Limb (tissue), 2 donors: Measurements from ENCODE around the gene PPP2R5C.

ENCODE experiments used
- DNase-seq, 2 donors: peaks; one replicate each; pipeline ENCODE4 v3.0.0-alpha.2; 2016; ENCODE audit errors: extremely low spot score in 2 of 2

PPP2R5C gene

DNA sequence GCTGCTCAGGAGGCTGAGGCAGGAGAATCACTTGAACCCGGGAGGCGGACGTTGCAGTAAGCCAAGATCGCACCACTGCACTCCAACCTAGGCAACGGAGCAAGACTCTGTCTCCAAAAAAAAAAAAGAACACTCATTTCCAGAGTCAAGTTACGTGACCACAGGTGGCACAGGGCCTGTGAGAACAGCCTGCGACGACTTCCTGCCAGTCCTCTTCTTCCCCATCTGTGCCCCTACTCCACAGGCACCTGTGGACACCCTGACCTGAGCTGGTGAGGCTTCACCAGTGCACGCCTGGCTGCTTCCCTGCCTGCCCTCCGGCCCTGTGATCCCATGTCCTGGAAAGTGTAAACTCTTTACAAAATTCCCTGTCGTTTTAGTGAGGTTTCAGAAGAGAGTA lies 77.7 kb downstream of the PPP2R5C start:
- DNase-seq = no peak

DNA sequence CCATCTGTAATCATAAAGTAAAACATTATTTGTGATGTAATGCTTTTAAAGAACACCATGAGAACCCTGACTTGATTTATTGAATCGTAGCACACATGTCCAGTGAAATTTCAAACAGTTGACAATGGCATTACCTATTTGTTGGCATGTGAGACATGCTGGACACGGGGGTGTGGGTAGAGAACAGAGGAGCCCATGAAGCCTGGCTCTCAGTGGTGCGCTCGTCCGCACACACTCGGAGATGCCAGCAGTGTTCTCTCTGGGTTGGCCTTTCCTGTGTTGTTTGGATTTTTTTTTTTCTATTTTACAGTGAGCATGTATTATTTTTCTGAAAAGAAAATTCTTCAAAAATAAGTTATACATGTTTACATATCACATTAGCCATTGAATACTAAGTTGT lies 78.2 kb downstream of the PPP2R5C start:
- no peak for DNase-seq

DNA sequence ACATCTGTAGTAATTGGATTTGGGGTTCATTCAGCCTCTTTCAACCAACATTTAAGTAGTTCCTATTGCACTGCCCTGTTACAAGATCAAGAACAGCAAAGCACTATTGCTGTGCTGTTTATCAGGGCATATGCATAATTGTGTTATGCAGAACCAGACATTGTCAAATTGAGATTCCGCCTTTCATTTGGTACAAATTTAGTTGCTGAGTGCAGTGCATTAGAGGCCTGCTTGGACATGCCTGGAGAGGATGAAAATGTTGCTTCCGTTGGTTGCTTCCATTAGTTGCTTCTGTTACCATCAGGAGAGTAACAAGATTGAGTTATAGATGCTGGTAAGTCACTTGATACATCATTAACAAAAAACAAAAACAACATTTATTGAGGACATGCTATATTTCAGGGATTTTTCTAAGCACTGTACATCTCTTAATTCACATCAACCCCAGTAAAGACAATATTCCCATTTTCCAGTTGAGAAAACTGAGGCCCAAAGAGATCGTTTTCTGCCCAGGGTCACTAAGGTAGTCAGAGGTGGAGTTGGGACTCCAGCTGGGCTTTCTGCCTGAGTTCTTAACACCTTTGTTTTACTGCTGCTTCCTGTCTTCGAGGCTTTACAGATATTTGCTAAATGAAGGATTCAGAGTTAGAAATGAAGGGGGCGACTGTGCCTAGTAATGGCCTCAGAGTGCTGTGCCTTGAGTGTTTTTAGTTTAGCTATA lies 79.3 kb downstream of the PPP2R5C start:
- DNase-seq = no peak

DNA sequence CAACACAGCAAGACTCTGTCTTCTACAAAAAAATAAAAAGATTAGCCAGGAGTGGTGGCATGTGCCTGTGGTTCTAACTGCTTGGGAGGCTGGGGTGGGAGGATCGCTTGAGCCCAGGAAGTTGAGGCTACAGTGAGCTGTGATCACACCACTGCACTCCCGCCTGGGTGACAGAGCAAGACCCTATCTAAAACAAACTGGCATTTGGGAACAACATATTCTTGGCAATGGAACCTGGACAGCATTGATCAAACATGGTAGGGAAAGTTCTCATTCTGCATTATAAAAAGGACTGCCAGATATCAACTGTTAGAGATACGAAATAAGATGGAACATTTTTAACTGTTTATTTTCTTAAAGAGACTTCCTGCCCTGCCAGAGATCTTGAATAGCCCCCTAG lies 81.5 kb downstream of the PPP2R5C start:
- DNase-seq = no peak

DNA sequence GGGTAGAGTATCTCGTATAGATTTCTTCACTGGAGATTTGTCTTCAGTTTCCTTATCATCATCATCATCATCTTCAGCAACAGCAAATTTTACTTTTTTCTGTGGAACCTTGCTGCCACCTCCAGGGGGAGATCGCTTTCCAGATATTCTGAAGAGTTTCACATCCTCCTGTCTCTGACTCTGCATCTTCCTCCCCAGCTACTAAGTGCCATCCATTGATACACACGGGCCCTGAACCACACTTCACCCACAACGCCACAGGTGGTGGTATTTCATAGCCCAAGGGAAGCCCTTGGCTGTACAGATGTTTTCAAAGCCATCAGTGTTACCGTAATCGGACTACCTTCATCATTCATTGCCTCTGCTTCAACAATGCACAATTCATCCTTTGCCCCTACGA lies 82.2 kb downstream of the PPP2R5C start:
- DNase-seq = no peak

DNA sequence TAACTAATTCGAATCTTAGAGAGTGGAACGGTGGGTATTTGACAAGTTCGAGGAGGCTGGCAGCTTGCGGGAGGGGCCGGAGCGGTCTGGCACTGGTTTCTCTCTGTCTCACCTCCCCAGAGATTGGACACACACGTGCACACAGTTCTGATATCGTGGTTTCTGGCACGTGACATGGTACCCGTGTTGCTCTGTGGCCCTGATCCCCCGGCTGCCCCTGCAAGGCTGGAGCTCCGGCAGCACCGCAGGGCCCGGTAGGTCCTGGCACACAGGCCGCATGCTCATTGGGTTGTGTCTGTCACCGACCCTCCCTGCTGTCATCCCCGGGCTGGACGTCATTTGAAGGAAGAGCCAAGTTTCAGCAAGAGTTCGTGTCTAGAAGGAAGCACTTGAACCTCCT lies 82.7 kb downstream of the PPP2R5C start:
- DNase-seq = no peak

DNA sequence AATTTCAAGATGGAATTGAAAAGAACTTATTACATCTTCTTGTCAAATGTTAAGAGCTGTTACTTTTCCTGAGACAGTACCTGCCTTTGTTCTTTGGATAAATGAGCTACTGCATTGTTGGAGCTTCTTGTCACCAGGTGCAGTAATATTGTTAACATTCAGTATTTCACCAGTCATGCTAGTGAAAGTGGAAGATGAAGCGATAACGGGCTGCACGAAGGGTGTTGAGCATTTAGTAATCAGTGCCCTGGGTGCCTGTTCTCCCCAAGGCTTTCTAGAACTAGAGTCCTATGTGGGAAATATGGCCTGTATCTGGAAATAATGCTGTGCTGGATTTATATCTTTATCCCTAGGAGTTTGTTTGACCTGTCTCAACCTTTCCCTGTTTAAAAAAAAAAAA lies 83.2 kb downstream of the PPP2R5C start:
- no peak for DNase-seq

DNA sequence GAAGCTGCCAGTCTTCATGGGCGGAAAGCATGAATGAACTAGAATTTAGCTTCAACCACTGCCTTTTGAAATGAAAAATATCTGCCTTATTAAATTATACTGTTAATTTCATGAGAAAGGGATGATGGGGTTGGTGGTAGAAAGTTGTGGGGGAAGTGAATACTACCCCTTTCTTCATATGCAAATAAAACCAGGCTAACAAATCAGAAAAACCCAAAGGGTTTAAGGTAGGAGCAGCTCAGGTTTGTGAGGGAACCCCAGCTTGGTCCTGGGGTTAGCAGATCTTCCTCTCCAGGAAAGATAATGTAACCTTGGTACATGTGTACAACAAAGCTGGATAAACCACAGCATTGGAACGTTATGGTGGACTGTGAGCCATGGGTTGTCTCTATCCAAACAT lies 84.0 kb downstream of the PPP2R5C start:
- DNase-seq = no peak

DNA sequence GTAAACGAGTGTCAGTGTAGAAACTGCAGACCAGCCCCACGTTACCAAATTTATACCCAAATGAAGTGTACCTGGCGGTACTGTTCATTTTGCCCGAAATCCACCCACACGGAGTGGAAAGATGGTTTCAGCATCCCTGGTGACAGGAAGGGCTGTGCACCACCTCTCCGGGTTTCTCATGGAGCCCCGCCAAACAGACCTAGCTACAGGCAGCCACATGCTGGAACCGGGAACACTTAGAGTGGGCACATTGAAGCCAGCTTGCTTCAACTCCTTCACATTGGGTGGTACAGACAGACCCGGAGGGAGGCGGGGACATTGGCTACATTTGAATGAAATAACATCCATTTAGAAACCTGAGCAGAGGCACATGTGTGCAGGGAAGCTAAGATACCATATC lies 84.4 kb downstream of the PPP2R5C start:
- no peak for DNase-seq

DNA sequence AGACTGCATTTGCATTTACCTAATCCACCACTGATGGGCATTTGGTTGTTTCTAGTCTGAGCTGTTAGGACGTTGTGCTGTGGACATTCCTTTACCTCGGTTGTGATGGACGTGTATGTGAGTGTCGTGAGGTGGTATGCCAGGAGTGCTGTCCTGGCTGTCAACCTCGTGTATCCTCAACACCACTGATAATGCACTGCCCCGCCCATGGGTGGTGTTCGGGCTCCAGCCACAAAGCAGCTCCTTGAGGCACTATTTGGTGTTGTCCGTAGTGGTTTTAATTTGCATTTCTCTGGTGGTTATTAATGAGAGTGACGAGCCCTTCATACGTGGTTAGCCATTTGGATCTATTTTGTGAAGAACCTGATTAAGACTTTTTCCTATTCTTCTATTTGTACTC lies 87.6 kb downstream of the PPP2R5C start:
- no peak for DNase-seq

DNA sequence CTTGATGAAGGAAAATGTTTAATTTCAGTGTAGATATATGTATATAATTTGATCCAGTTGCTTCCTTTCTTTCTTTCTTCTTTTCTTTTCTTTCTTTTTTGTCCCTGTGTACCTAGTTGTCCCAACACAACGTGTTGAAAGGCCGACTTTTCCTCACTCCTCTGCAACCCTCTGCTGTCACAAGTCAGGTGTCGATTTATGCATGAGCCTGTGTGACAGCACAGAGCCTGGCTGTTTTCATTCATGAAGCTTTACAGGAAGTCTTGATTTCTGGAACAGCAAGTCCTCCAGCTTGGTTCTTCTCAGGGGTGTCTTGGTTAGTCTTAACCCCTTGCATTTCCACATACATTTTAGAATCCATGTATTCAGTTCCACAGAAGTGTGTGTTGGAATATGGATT lies 88.1 kb downstream of the PPP2R5C start:
- DNase-seq = no peak

DNA sequence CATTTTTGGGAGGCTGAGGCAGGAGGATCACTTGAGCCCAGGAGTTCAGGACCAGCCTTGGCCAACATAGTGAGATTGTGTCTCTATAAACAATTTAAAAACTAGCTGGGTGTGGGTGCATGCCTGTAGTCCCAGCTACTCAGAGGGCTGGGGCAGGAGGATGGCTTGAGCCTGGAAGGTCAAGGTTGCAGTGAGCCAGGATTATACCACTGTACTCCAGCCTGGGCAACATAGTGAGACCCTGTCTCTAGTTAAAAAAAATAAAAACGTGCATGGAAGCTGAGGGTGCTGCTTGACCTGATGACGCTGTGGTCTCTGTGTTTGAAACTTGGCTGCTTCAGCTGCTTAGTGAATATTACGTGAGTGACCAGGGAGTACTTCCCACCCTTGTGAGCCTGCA lies 89.7 kb downstream of the PPP2R5C start:
- DNase-seq = no peak

DNA sequence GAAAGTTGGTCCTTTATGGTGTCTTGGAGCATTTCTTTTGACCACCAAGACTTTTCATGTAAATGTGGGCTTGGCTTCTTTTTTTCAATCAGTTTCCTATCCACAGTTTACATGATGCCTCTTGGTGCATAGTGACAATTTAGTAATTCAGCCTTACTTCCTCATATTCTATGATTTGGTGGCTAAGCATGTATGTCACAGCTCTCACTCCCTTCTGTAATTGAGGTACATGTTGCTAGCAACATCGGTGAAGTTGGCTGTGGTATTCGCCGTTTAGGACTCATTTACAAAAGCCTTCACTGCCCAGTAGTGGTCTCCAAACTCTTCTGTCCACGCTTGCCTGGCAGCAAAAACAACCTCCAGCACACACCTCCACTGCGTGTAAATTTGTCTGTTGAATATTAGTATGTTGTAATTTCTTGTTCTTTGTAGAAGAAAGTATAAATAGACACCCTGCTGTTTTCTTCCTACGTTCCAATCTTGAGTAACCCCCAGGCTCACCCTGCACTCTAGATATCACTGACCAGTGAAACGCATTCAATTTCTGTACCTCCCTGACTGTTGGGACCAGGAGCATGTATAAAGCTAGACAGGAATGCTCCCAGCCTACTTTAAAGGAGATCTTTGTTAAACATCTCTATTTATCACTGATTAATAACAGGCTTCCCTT lies 90.4 kb downstream of the PPP2R5C start:
- DNase-seq = no peak

DNA sequence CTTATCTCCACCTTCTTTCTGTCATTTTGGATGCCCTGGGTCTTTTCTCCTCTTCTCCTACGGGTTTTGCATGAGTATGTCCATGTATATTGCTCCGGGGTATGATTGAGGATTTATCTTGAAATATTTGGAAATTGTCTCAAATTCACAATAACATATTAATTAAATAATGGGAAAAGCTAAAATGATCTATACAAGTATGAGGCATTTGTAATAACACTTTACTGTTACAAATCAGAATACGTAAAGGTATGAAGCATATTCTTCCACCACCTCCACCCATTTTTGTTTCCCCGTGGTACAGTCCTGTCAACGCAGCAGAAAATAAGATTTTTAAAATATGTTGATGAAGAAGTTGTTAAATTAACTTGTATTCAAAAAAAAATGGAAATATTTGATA lies 91.3 kb downstream of the PPP2R5C start:
- DNase-seq = no peak

DNA sequence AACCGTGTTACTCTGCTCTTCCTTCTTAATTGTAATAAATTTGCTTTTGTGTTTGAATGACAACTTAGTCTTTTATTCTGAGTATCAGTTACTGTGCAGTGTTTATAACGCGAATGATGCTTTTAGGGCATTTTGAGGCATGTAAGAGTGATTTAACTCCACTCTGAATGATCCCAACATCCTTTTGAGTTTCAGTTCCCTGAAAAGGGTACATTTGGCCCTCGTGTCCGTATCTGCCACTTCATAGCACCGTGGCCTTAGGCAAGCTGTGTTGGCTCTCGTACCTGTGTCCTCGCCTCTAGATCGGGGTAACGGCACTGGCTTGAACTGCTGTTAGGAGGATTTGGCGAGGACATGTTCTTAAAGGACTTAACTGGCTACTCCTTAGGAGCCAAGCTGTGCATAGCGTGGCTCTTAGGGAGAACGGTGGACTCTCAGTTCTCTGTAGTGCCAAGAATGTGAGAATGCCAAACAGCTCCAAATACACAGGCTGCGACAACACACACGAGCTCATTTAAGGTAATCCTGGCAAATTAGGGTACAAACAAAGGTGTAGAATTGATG lies 92.0 kb downstream of the PPP2R5C start:
- no peak for DNase-seq

DNA sequence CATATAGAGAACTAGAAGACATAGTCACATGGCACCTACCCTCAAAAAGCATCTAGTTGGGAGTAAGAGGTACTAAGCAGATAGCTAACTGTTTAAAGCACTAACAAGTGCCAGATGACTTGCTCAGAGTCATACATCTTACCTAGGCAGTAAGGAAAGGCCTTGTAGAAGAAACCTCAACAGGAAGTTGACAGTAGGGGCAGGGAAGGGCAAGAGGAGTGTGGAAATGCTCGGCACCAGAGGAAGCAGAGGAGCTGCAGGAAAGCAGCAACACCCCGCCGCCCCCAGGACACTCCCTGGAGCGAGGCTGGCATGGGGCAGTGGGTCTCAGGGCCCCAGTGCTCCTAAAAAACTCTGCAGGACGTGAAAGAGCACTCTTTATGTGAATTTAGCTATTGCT lies 92.9 kb downstream of the PPP2R5C start:
- no peak for DNase-seq

DNA sequence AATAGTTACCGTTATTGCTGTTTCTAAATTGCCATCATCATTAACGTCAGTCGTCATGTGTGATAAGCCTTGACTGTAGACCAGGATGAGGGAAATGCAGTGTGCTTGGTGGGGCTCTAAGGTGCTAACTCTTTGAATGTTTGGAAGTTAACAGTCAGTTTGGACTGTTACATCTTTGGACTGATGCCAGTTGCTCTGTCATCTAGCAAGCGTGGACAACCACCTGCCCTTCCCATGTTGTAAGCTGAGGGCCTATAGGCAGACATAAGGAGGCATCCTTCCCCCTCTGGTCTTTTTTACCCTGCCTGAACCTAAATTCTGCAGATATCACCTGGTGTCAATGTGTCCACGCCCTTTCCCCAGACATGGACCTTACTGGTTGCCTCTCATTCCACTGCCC lies 94.4 kb downstream of the PPP2R5C start:
- no peak for DNase-seq

DNA sequence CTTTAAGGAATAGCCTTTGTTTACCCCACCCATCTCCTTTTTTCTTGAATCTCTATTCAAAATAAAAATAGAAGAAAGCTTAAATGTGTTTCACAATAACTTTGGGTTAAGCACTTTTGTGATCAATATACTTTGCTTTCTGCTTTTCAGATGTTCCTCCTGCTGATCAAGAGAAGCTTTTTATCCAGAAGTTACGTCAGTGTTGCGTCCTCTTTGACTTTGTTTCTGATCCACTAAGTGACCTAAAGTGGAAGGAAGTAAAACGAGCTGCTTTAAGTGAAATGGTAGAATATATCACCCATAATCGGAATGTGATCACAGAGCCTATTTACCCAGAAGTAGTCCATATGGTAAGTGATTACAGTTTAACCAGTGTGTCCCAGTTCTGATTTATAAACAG lies 95.0 kb downstream of the PPP2R5C start:
- no peak for DNase-seq

DNA sequence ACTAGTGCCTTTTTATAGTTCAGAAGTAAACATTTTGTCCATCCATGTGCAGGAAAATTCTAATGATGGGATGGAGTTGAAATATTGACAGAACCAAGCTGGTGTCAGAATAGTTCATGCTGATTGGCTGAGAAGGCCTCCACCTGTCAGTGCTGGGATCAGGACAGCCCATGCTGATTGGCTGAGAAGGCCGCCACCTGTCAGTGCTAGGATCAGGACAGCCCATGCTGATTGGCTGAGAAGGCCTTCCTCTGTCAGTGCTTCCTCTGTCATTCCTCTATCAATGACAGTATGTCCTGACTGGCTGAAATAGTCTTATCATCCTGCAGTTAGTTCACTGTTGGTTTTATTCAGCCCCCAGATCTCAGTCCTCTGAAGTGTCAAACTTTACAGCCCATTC lies 95.7 kb downstream of the PPP2R5C start:
- no peak for DNase-seq

DNA sequence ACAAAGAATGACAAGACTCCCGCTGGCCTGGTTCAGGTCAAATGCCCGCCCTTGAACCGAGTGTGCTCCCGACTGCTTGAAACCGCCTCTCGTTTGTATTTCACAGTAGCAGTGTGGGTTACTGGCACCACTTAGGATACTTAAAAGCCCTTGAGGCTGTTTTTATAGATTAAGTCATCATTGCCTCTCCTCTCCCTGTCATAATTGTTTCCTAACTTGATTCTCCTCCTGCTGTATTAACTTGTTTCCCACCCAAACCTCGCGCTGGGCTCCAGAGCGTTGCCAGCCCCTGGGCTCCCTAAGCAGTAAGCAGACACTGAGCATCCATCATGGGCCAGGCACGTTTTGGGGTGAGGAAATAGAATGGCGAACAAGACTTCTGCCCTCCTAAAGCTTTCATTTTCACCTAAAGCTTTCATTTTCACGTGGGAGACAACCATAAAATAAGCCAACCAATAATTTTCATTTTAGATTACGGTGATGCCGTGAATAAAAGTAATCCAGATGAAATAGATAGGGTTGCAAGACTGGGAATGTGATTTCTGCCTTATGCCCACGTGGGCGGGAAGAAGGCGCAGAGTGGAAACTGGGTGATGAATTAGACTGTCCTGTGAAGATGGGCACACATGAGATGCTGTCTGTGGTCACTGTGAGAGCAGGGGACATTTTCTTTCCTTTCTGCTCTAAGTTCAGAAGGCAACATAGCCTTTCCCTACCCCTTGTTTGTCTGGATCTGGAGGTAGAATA lies 97.5 kb downstream of the PPP2R5C start:
- no peak for DNase-seq

DNA sequence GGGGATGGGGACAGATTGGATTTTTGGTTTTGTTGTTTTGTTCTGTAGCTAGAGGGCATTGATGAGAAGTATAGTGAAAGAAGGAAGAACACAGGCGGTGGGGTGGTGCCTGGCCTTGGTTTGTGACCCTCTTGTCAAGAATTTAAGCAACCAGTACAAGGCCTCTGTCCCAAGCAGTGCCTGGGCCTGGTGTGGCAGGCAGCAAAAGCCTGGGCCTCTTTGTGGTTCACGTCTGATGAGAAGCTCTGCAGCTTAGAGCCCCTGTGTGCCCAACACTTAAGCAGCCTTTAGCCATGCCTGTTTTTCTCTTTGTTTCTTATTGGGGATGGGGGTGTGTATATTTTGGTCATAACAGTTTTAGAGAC lies 98.0 kb downstream of the PPP2R5C start:
- no peak for DNase-seq

DNA sequence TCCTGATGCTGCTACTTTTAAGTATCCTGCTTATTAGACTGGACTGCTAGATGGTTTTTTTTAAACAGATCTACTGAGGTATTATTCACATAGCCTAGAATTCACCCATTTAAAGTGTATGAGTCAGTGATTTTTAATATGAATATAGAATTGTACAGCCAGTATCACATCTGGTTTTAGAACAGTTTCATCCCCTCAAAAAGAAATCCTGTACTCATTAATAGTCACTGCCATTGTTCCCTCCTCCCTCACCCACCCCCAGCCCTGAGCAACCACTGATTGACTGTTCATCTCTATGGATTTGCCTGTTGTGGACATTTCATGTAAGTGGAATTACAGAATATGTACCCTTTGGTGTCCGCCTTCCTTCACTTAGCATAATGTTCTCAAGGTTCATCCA lies 98.4 kb downstream of the PPP2R5C start:
- no peak for DNase-seq

DNA sequence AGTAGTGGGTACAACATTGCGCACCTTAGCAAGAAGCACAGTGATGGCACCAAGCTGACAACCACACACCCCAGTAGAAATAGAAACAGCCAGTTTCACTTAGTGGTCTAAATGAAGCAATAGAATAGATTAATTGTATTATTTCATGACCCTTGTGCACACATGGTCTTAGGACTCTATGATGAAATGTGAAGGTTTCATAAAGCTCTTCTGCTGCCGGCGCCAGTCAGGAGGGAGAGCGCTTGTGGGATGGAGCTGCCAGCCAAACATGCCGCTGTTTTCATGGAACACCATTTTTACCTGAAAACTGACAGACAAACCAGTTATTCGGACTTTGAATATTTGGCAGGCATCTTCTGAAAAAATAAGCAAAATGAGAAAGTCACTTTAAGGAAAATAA lies 100.0 kb downstream of the PPP2R5C start:
- no peak for DNase-seq
